GM19468 (cell line): ENCODE results near the gene PHLDB2.
A peak's percentile ranks its signal among the peaks of the same experiment; 100 is the strongest.

ENCODE experiments used
- ATAC-seq: cut with Tn5 transposase; IDR thresholded peaks from one replicate; pipeline ENCODE4 v1.9.1; 2021; ENCODE audit warnings: mild to moderate bottlenecking, moderate library complexity, moderate number of reproducible peaks; ENCODE audit not compliant: unreplicated experiment; ENCODE audit errors: extremely low read depth

Gene PHLDB2

DNA sequence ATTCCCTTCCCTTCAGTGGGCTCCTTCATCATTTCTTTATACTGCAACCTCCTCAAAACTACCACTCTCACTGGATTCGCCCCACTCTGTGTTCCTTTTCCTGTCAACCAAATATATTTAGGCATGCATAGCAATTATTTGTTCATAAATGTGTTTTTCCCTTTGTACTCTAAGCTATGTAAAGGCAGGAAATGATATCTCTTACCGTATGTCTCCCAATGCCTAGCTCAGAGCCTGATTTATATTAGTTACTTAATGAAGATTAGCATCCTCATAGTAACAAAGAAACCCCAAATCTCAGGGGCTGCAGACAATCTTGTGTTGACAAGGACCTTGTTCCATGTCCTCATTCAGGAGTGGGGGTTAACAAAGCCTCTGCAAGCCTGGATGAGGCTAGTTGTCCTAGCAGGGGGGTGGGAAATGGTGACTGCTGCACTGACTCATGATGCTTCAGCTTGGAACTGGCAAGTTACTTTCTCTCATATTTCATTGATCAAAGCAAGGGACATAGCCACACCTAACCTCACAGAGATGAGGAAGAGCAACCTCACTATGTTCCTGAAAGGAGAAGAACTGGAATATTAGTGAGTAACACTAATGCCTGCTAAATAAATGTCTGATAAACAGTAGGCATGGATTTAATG, 15.2 kb downstream of the PHLDB2 start:
- no peak for ATAC-seq

DNA sequence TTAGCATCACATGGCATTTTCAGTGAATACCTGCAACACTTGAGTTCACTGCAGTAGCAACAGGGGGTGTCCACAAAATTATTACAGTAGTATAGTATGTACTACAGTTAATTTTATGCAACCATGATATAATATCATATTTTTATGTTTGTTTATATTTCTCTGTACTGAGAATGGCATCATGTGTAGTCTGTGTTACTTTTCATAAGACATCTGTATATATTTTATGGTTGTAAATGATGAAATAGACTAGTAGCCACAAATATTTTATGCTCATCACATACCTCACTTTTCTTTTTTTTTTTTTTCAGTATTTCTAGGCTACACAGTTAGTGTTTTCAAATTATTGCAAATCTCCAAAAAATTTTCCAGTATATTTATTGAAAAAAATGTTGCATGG, 22.4 kb downstream of the PHLDB2 start:
- ATAC-seq: no peak

DNA sequence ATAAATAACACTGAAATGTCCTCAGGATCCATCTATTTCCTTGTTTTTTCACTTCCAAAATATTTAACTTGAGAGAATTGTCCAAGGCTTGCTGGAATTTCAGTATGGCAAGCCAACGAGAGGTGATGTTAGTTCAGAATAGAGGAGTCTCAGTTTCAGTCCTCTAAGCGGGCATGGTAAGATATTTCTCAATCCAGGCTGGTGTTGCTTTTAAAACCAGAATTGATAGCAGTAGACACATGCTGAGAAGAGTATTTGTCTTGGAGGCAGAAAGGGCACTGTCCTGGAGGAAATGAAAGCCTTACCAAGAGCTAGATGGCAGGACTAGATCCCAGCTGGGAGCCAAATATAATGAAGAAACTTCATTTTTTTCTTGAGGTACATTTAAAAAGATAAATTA, 23.1 kb downstream of the PHLDB2 start:
- no peak for ATAC-seq

DNA sequence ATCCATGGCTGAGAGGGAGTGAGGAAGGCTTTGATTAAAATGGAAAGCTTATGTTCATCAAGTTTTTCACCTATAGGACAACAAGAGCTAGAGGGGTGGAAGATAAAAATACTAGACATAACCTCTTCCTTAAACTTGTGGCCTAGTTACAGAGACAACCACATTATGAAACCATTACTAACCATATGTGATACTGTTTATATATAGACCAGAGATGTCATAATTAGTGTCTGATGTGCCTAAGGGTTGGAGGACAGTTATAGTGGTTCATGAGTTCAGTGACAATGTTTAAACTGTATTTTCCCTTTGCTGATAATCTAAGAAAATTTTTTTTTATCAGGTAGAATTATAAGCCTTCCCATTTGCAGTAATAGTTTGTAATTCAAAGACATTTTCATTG, 23.7 kb downstream of the PHLDB2 start:
- ATAC-seq: peak; percentile 91

DNA sequence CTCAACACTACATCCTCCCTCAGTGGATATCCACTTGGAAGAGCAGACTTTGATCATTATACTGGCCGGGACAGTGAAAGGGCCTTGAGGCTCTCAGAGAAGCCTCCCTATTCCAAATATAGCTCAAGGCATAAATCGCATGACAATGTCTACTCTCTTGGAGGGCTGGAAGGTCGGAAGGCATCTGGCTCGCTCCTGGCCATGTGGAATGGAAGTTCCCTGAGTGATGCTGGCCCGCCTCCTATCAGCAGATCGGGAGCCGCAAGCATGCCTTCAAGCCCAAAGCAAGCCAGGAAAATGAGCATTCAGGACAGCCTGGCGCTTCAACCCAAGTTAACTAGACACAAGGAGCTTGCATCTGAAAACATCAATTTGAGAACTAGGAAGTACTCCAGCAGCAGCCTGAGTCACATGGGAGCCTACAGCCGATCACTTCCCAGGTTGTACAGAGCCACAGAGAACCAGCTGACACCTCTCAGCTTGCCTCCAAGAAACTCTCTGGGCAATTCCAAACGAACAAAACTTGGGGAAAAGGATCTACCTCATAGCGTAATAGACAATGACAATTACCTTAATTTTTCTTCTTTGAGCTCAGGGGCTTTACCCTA, 25.4 kb downstream of the PHLDB2 start:
- no peak for ATAC-seq

DNA sequence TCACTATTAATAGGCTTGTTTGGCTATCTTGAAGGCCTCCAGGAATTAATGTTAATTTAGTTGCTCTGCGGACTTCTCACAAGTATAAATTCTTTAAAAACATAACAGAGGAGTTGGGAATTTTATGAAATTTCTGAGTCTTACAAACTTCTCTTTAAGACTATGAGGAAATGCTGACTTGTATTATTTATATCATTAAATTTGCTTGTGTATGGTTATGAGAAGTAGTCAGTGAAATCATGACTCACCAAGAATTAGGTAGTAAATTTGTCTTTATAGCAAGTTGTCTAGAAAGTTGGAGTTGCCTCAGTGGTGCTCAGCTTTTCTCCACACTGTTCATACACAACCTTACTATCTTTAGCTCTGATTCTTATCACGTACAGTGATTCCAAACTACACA, 26.5 kb downstream of the PHLDB2 start:
- no peak for ATAC-seq

DNA sequence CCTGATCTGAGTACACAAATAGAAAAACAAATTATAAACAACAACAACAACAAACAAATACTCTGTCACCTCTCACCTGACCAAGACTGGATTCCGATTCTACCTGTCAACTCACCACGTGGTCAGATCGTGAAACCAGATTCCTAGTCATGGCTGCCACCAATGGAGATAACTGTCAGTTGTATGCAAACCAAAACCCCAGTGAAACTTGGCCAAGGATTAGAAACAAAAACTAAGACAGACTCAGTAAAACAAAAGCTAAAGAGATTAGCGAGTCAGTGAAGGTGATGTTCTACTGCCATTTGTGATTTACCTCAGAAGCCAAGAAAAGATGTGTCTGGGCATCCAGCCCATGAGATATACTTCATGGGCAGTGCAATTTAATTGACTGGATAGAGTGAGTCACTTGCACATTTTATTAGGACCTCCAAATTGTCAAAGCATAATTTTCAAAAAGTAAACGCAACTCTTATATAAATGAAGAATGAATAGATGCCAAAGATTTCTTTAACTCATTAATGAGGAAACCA, 31.1 kb downstream of the PHLDB2 start:
- no peak for ATAC-seq

DNA sequence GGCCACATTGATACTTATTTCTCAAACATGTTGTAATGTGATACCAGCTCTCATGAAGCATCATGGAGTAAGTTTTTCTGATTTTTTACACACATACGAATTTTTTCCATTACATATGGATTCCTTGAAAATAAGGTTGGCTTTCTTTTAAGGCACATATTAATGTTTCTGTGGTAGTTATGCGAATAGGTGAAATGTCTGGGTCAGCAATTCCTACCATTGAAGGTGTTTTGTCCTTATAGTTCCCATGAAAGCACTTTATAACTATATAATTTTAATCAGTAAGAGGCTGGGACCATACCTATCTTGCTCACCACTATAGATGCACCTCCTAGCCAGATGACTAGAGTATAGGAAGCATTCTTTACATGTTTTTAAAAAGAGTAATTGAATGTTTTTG, 33.0 kb downstream of the PHLDB2 start:
- no peak for ATAC-seq

DNA sequence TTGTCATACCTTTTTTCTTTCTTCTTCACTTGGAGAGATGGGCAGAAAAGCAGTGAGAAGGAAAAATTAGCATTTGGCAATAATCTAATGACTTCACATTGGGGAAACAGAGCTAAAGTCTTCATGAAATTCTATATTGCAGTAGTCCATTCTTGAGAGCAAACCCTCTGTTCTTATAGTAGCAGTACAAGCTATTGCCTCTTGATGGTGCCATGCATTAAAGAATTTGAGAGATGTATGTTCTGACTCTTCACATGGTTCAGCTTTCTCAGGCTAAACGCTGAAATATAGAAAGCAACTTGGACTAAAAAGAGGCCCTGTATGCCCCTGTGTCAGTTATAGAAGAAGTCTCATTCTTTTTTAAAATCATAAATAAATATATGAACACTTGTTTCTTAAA, 36.0 kb downstream of the PHLDB2 start:
- ATAC-seq: no peak

DNA sequence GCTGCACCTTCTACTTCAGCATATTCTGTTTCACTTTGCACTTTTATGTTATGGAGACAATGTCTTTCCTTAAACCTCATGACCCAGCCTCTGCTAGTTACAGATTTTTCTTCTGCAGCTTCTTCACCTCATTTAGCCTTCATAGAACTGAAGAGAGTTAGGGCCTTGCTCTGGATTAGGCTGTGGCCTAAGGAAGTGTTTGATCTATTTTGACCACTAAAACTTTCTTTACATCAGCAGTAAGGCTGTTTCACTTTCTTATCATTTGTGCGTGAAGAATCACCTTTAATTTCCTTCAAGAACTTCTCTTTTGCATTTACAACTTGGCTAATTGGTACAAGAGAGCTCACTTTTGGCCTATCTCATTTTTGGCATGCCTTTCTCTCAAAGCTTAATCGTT, 40.9 kb downstream of the PHLDB2 start:
- no peak for ATAC-seq

DNA sequence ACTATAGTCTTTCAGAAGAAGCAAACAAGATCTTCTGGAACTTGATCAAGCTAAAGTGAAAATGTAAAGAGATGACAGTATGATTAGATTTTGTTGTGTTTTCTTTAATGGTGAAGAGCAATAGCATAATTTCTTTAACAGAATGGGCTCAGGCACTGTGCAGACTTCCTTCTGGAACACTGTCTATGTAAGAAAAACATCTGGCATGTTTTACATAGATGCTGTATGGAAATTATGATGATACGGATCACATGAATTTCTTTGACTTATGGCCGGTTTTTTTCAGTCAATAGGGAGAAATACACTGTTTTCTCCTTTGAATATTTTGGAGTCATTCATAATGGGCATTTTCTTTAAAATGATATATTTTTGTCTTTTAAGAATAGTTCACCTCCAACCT, 42.6 kb downstream of the PHLDB2 start:
- ATAC-seq: no peak

DNA sequence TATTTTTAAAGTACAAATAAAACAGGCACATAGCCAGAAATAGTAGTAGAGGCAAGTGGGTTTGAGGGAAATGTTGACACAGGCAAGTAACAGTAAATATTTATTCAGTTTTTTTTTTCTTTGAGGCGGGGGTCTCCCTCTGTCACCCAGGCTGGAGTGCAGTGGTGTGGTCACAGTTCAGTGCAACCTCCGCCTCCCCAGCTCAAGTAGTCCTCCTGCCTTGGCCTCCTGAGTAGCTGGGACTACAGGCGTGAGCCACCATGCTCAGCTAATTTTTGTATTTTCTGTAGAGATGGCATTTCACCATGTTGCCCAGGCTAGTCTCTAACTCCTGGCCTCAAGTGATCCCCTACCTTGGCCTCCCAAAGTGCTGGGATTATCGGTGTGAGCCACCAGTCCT, 43.5 kb downstream of the PHLDB2 start:
- no peak for ATAC-seq

DNA sequence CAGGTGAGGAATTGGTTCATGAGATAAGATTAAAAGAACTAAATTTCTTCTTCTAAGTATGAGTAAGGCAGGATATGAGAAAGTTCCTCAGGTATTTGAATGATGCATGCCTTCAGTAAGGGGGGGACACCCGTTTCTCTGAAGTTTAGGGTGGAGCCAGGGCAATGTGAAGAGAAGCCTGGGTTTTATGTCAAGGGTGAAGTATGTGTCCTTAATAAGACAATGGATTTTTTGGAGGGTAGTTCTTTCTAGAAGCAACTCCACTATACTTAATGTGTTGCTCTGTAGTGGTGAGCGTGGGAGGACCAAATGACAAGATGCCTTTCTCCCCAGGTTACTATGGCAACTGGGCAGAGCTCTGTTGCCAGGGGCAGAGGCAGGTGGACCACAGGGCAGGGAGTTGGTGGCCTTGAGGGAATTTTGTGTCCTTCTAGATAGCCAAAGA, 44.0 kb downstream of the PHLDB2 start:
- ATAC-seq: no peak

DNA sequence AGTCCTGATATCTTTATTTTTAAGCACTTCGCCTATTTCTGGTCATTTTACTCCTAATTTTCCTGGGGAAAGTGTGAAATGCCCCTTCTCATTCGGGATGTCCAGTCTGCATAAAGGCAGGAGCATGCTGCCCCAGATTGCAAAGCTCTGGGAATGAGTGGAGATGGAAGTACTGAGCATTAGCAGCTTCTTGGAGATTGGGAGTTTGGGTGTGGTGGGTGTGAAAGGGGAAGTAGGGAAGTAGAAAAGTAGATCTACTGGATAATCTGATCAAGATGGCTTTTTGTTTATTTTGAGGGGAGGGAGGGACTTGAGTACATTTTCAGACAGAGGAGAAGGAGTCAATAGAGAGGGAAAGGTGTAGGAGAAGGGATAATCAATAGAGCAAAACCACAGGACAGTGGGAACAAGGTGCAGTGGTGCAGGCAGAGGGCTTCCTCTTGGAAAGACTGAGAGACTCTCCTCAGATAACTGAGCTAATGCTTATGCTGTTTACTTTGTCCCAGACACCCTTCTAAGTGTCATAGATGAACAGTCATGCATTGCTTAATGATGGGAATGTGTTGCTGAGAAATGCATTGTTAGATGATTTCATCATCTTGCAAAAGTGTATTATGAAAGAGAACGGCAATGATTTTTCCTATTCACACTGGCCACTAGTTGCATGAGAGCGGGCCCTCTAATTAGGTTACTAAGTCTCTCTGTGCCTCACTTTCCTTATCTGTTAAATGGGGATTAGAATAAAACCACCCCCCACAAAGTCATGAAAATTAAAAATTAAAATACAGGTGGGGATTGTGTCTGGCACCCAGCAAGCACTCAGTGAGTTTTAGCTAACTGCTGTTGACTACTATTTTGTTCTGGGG, 45.5 kb downstream of the PHLDB2 start:
- no peak for ATAC-seq

DNA sequence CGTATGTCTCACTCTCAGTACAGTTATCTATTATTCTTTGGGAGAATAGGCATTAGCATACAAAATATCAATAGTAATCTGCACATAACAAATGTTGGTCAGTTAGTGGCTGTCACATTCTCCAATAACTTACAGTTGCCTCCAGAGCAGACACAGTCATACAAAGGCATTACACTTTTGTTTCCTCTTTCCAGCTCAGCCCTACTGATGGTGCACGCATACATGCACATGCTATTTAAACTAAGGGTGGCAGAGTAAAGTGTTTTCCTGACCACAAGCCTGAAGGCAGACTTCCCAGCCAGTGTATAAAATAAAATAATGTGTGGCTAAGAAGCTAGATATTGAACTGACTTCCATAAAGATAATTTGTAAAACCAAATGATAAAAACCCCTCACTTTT, 47.6 kb downstream of the PHLDB2 start:
- ATAC-seq: no peak

DNA sequence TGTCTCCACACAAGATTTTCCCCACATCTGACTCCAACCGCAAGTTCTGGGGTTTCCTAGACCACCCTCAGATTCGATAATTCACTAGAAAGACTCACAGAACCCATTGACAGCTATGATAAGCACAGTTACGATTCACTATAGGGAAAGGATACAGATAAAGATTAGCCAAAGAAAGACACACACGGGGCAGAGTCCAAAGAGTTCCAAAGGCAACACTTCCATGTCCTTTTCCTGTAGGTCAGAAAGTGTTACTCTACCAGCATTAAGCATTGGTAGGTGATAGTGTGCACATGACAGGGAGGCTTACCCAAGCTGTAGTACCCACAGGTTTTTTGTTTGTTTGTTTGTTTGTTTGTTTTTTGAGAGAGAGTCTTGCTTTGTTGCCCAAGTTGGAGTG, 48.1 kb downstream of the PHLDB2 start:
- ATAC-seq: no peak

DNA sequence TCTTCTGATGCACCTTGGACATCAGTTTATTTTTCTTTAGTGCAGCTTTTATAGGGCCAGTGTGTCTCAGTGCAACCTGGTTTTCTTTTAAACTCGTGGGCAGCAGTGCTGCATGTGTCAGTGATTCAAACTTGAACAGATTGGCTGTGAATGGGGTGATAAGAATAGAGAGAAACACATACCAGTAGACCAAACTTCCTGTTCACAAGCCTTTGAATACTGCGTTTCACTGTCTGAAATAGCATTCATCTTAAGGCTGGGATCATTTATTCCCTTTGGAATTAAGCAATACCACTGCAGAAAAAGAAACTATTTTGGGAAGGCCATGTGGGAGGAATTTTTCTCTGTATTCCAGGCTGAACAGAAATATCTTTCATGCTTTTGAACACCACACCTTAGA, 51.7 kb downstream of the PHLDB2 start:
- no peak for ATAC-seq

DNA sequence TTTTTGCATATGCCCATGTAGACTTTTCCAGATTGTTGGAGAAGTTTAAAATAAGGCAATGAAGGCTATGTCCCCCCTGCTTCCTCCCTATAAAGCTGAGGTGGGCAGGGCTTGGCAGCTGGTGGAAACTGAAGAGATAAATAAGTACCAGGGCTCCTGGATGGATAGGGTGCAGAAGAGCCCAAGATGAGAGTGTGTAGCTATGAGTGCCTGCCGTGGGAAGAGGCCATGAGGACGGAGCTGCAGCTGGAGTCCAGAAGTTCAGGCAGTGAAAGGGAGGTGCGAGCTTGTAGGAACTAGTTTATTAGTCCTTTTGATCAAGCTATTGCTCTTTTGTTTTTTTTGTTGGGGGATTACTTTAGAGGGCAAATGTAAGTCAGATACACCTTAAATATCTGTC, 52.4 kb downstream of the PHLDB2 start:
- ATAC-seq: no peak

DNA sequence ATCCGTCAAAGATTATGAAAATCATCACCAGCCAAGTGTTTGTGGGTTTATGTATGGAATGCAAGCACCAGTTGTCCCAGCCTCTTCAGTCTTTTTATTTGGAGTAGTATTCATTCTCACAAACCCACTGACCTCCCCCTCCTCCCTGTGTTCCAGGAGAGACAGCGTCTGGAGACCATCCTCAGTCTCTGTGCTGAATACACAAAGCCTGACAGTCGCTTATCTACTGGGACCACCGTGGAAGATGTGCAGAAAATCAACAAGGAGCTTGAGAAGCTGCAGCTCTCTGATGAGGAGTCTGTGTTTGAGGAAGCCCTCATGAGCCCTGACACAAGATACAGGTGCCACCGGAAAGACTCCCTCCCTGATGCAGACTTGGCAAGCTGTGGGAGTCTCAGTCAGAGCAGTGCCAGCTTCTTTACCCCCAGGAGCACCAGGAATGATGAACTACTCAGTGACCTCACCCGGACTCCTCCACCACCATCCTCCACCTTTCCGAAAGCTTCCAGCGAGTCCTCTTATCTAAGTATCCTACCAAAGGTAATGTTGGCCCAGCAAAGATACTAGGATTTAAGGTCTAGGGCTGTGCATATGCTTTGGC, 54.2 kb downstream of the PHLDB2 start:
- ATAC-seq: no peak

DNA sequence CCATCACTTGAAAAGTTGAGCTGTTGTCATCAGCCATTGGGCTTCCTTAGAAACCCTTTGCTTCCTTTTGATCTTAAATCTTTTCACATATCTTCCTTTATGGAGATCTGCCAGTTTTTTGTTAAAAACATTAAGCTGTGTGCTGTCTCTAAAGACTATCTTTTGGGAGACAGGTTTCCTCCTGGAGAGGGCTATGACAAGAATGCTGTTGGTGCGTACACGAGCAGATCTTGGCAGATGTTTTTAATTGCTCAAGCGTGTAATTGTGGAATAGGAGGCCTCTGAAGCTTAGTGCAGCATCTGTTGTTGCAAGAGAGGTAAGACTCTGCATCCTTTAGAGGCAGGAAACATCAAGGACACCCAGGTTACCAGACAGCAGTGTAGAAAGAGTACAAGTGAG, 56.8 kb downstream of the PHLDB2 start:
- no peak for ATAC-seq

DNA sequence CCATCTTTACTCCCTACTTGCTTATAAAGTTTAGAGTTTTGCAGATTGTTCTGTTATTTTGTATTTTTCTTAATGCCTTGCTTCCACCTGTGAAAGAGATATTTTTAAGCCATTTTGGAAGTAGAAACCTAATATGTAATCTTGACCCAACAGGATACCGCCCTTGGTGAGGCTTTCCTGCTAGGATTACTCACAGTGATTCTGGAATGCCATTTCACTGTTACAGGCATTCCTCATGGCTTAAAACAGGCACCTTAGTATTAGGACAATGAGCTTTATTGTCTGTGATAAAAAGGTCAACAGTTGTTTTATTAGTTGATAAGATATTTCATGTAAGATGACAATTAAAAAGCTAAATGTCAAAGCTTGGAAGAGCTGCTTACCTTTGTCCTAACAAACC, 58.2 kb downstream of the PHLDB2 start:
- ATAC-seq: no peak
